ENCODE results near the gene KRTAP21-3.

GRCh38 chr21:30676737-30677136 lies 41.8 kb downstream of the KRTAP21-3 start:
- TF ChIP-seq CTCF (conservative IDR thresholded peaks at IDR 0.05; ENCODE audit: low read length) (no peak), EZH2phosphoT487 (IDR thresholded peaks at IDR 0.05; ENCODE audit: borderline replicate concordance, low read depth, low read length) (no peak)
